GM21447 (cell line): ENCODE measurements around the gene ALDH1A1.

Source experiments
- ATAC-seq: cut with Tn5 transposase; IDR thresholded peaks from one replicate; pipeline ENCODE4 v1.9.1; 2021; ENCODE audit not compliant: unreplicated experiment

ALDH1A1 gene

GRCh38 chr9:72980183-72980582 lies 27.3 kb upstream of the ALDH1A1 start:
- ATAC-seq = no peak

GRCh38 chr9:72979405-72980100 lies 26.7 kb upstream of the ALDH1A1 start:
- no peak for ATAC-seq

- no peak for ATAC-seq
These were observed 25.9 kb upstream of the ALDH1A1 start for GRCh38 chr9:72978744-72979143.

GRCh38 chr9:72977670-72978069 lies 24.8 kb upstream of the ALDH1A1 start:
- no peak for ATAC-seq

GRCh38 chr9:72974501-72974900 lies 21.6 kb upstream of the ALDH1A1 start:
- no peak for ATAC-seq

GRCh38 chr9:72972636-72973035 lies 19.8 kb upstream of the ALDH1A1 start:
- no peak for ATAC-seq

GRCh38 chr9:72971411-72971810 lies 18.6 kb upstream of the ALDH1A1 start:
- ATAC-seq = no peak

- no peak for ATAC-seq
These were observed 7.6 kb upstream of the ALDH1A1 start for GRCh38 chr9:72960446-72960845.

GRCh38 chr9:72958485-72959281 lies 5.8 kb upstream of the ALDH1A1 start:
- no peak for ATAC-seq

GRCh38 chr9:72955571-72955970 lies 2.7 kb upstream of the ALDH1A1 start:
- no peak for ATAC-seq

- no peak for ATAC-seq
These were observed 2.2 kb upstream of the ALDH1A1 start for GRCh38 chr9:72955126-72955455.

- ATAC-seq = no peak
These were observed 1.7 kb upstream of the ALDH1A1 start for GRCh38 chr9:72954431-72955125.

GRCh38 chr9:72952381-72952690 lies 517 bp downstream of the ALDH1A1 start:
- no peak for ATAC-seq

GRCh38 chr9:72951520-72952380 lies 1.1 kb downstream of the ALDH1A1 start:
- ATAC-seq = no peak

- ATAC-seq = no peak
These were observed 1.9 kb downstream of the ALDH1A1 start for GRCh38 chr9:72950875-72951442.

- no peak for ATAC-seq
These were observed 2.9 kb downstream of the ALDH1A1 start for GRCh38 chr9:72949918-72950325.

- no peak for ATAC-seq
These were observed 3.6 kb downstream of the ALDH1A1 start for GRCh38 chr9:72949244-72949582.

- ATAC-seq = no peak
These were observed 4.1 kb downstream of the ALDH1A1 start for GRCh38 chr9:72948575-72949243.

GRCh38 chr9:72947984-72948465 lies 4.8 kb downstream of the ALDH1A1 start:
- ATAC-seq = no peak

- ATAC-seq = no peak
These were observed 6.0 kb downstream of the ALDH1A1 start for GRCh38 chr9:72946821-72947220.
